GM13977 (cell line): ENCODE results near the gene LAMA3.

Experiments used
- DNase-seq: peaks from one replicate; pipeline ENCODE4 v3.0.0; 2012; ENCODE audit warnings: low spot score
- in situ Hi-C: fragments of 300-500 bp; cut with MboI; formaldehyde crosslinking; loops from one replicate; pipeline ENCODE4 v1.12.0; 2022; ENCODE audit warnings: low sequenced_read_pairs, low pct_unique_long_range_greater_than_20kb, mixed read lengths, inconsistent platforms; ENCODE audit not compliant: unreplicated experiment
- TF ChIP-seq, protein P1 (sequence below): IDR thresholded peaks from 2 replicates; pipeline ENCODE4 v1.5.1; 2012; ENCODE audit warnings: mild to moderate bottlenecking, control low read depth; ENCODE audit not compliant: insufficient read depth; ENCODE audit errors: extremely low read depth, missing control alignments

LAMA3 gene

DNA sequence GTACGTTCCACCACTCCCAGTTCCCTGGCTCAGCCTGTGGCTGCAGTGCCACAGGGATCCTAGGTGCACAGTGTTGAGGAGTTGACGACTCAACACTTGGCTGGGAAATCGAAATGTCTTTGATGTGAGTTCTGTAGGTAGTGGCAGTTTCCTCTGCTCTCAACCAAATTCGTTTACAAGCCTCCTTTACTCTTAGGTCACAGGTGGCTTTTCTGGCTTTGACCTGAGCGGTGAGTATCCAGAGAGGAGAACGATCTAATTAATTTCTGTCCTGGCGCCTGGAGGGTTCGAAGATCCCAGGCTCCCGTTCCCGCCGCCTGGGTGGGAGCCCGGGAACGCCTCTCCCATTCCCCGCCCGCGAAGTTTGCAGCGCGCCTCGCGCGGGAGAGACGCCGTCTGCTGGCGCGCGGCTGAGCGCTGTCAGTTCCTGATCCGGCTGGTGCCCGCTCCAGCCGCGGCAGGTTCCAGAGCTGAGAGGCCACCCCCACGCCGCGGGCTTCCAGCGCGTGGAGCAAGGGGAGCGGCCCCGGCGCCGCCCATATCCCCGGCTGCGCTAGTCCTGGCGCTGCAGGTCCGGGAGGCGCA is at the start of gene LAMA3:
Gene LAMA3, plus strand, starts transcription at position 423 of the 585 bp plus-strand sequence. CDS start 231 bp downstream, outside the sequence.
- TF ChIP-seq, protein P1, sequence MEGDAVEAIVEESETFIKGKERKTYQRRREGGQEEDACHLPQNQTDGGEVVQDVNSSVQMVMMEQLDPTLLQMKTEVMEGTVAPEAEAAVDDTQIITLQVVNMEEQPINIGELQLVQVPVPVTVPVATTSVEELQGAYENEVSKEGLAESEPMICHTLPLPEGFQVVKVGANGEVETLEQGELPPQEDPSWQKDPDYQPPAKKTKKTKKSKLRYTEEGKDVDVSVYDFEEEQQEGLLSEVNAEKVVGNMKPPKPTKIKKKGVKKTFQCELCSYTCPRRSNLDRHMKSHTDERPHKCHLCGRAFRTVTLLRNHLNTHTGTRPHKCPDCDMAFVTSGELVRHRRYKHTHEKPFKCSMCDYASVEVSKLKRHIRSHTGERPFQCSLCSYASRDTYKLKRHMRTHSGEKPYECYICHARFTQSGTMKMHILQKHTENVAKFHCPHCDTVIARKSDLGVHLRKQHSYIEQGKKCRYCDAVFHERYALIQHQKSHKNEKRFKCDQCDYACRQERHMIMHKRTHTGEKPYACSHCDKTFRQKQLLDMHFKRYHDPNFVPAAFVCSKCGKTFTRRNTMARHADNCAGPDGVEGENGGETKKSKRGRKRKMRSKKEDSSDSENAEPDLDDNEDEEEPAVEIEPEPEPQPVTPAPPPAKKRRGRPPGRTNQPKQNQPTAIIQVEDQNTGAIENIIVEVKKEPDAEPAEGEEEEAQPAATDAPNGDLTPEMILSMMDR, result peak; percentile 20

GRCh38 chr18:23640052-23640451 is 49.2 kb upstream of the LAMA3 start:
- no peak for DNase-seq
- TF ChIP-seq, protein P1, result no peak
- in situ Hi-C loops, result loop anchor here (25.0 kb wide), 1 partner anchor 172 kb away; no protein-coding TSS in a partner anchor

More for the DNA sequence above, at the start of gene LAMA3:
- in situ Hi-C loops, result no loop called here
- DNase-seq, result peak; percentile 38

DNA sequence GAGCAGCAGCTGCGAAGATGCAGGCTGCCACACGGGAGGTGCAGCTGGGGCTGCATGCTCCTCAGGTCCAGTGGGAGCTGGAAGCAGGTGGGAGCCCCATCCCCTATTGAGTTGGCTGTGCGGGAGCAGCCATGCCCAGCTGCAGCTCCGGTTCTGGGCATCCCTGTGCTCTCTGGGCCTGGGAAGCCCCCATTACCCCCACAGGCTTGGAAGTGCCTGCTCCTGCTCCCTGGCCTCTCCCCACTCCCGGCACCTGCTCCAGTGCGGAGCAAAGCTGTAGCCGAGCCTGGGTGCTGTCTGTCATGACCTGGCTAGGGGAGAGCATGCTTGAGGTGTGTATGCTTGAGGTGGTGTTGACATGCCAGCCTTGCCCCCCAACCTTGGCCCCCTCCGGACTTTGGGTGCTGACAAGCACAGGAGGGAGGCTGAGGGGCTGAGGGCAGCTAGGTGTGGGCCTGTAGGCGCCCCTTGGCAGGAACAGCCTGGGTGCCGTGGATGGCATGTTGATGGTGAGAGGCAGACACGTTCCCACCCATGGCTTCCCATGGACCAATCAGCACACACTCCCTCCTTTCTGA is 48.0 kb upstream of the LAMA3 start:
- in situ Hi-C loops, result loop anchor here (25.0 kb wide), 1 partner anchor 171 kb away; no protein-coding TSS in a partner anchor
- TF ChIP-seq, protein P1, result no peak
- no peak for DNase-seq

DNA sequence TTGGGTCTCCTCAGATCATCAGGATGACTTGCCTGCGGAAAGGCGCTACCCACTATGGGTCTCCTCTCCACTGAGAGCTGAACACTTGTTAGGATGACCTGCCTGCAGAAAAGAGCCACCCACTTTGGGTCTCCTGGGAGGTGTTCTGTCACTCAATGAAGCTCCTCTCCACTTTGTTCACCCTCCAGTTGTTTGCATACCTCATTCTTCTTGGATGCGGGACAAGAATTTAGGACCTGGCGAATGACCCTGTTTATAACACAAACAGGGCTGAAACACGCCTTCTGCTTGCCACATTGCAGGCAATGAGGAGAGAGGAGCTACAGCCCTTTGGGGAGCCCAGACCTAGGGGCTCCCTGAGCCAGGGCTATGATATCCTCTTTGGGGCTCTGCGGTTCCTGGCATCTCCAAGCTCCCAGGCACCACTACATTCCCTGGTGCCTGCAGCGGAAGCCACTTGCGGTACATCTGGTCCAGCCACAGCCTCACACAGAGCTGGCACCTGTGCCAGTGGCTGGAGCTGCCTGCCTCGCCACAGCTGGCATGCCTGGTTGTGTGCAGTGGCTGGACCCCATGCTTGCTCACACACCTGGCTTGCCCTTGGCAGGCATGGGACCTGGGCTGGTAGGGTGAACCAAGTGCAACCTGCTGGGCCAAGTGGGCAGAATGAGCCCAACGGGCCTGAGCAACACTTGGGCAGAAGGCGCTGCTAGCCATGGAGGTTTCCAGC is 47.2 kb upstream of the LAMA3 start:
- in situ Hi-C loops, result loop anchor here (25.0 kb wide), 1 partner anchor 170 kb away; no protein-coding TSS in a partner anchor
- TF ChIP-seq, protein P1, result no peak
- DNase-seq, result no peak

DNA sequence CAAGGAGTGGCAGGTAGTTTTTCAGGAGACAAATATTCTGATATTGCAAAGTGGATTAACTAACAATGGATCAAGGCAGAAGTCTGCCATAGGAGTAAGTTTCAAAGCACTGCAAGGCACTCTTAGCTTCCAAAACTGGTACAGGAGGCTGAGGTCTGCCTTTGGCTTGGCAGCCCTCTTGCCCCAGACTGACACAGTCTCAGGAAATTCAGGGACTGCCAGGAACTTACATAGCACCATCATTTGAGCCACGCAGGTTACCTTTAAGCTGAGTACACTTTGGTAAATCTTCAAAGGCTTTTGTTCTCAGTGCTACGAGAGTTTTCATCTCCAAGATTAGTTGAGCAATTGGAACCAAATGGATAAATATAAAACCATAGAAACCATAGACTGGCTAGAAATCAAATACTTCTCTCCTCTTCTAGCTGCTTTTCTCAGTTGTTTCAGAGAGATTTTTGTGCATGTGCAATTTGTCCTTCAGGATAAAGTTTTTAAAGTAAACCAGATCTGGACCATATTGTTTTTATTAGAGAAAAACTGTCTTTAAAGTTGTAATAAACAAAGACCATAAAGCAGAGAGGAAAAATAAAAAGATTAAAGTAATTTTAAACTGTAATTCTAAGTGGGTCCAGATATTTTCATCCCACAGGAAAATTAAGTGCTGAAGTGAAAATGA is 45.3 kb upstream of the LAMA3 start:
- TF ChIP-seq, protein P1, result no peak
- no peak for DNase-seq
- in situ Hi-C loops, result loop anchor here (25.0 kb wide), 1 partner anchor 168 kb away; no protein-coding TSS in a partner anchor

DNA sequence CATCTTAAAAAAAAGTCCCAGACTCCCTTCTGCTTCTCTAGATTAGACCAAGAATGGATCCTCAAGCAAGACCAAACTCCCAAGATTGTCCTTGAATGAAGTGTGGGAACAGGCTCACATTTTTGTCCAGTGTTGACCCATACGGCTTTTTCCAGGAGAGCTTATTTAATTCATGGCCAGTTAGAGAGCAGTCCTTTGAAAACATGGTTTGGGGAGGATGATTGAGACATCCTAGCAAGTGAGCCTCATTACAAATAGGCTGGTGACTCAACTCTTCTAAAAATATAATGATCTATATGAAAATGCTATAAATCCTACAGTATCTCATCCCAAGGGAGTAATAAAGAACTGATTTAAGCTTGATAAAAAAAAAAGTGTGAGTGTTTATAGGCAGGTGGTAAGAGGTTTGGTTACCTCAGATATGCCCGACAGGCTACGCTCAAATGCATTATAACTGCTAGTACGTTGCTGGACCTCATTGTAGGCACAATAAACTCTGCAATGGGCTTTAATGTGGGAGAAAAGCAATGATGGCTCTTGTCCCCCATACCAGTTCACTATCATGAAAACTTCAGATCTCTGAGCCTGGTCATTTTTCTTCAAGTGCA is 43.6 kb upstream of the LAMA3 start:
- in situ Hi-C loops, result loop anchor here (25.0 kb wide), 1 partner anchor 167 kb away; no protein-coding TSS in a partner anchor
- TF ChIP-seq, protein P1, result no peak
- no peak for DNase-seq
